GM18907 (cell line): ENCODE measurements around the gene CNNM3.

Source experiments
- ATAC-seq: cut with Tn5 transposase; IDR thresholded peaks from one replicate; pipeline ENCODE4 v1.9.1; 2021; ENCODE audit warnings: mild to moderate bottlenecking, moderate library complexity; ENCODE audit not compliant: unreplicated experiment

The CNNM3 gene

GRCh38 chr2:96838345-96839292, 22.6 kb downstream of the CNNM3 start:
- ATAC-seq, result no peak

GRCh38 chr2:96839293-96839874, 23.3 kb downstream of the CNNM3 start:
- peak; percentile 52 for ATAC-seq

- no peak for ATAC-seq
These were observed 24.1 kb downstream of the CNNM3 start for GRCh38 chr2:96839875-96840850.

GRCh38 chr2:96841701-96842495, 25.8 kb downstream of the CNNM3 start:
- no peak for ATAC-seq

- no peak for ATAC-seq
These were observed 26.5 kb downstream of the CNNM3 start for GRCh38 chr2:96842600-96842999.

GRCh38 chr2:96843538-96844268, 27.6 kb downstream of the CNNM3 start, which contains the start of gene ANKRD23:
Gene ANKRD23 (minus strand): TSS chr2:96844021. CDS start chr2:96843992, 29 bp downstream.
- no peak for ATAC-seq

GRCh38 chr2:96844405-96844808, 28.3 kb downstream of the CNNM3 start:
- no peak for ATAC-seq

GRCh38 chr2:96846825-96847224, 30.8 kb downstream of the CNNM3 start:
- ATAC-seq, result no peak

- ATAC-seq, result no peak
These were observed 31.5 kb downstream of the CNNM3 start for GRCh38 chr2:96847586-96847985.

GRCh38 chr2:96848264-96848663, 32.2 kb downstream of the CNNM3 start:
- ATAC-seq, result no peak

- ATAC-seq, result no peak
These were observed 36.6 kb downstream of the CNNM3 start for GRCh38 chr2:96852667-96853066.

- ATAC-seq, result no peak
These were observed 37.3 kb downstream of the CNNM3 start for GRCh38 chr2:96853321-96853720.

GRCh38 chr2:96856776-96857666, 41.0 kb downstream of the CNNM3 start:
- no peak for ATAC-seq

GRCh38 chr2:96857667-96858372, 41.8 kb downstream of the CNNM3 start, which contains the start of gene ANKRD39:
Gene ANKRD39 (minus strand): TSS chr2:96858016. CDS start chr2:96857987, 29 bp downstream.
- peak; percentile 89 for ATAC-seq

- ATAC-seq, result no peak
These were observed 43.1 kb downstream of the CNNM3 start for GRCh38 chr2:96859099-96859649.

GRCh38 chr2:96859681-96860064, 43.6 kb downstream of the CNNM3 start:
- ATAC-seq, result no peak
